GM12878 (cell line): ENCODE results near the gene TPR. TPM values are rescaled to one million over a fixed set of nuclear protein-coding genes. Genes with fewer than 3 reads are reported as not detected.

Source experiments
- ATAC-seq: fragments of 200-7000 bp; cut with Tn5 transposase; 3 replicates; pipeline ENCODE4 v1.9.1; 2020; ENCODE audit warnings: mild to moderate bottlenecking, moderate library complexity
- BruUV-seq: library from RNA; stranded (reverse); fragments of 400-500 nt; replicated peaks from 2 replicates; lab custom pipeline; 2021; lab: Mats Ljungman, UMichigan
- CTCF ChIA-PET: fragments of 300-600 bp; sonication (Branson Sonifier 250); formaldehyde crosslinking; extraction: SDS; loops from one replicate; lab custom pipeline; 2021; ENCODE audit warnings: inconsistent platforms; lab: Yijun Ruan, JAX
- POLR2A ChIA-PET: fragments of 350-600 bp; formaldehyde crosslinking; extraction: SDS; loops from one replicate; lab custom pipeline; 2021; ENCODE audit warnings: inconsistent platforms; lab: Charles Lee
- RAD21 ChIA-PET: fragments of 300-600 bp; sonication (Branson Sonifier 250); formaldehyde crosslinking; loops from one replicate; lab custom pipeline; 2023; ENCODE audit warnings: antibody characterized with exemption; ENCODE audit not compliant: unreplicated experiment; lab: Charles Lee
- SMC1A ChIA-PET: fragments of 300-600 bp; sonication (Branson Sonifier 250); formaldehyde crosslinking; loops from one replicate; lab custom pipeline; 2023; ENCODE audit not compliant: unreplicated experiment, uncharacterized antibody; lab: Charles Lee
- DNase-seq: peaks from one replicate; pipeline ENCODE4 v3.0.0-alpha.2; 2011; ENCODE audit warnings: low read depth, low spot score
- FAIRE-seq: peaks from 3 replicates; lab custom pipeline; 2011; peaks lifted over from hg19 to GRCh38; lab: Jason Lieb, UNC
- H2AFZ ChIP-seq: 2 replicates; pipeline ENCODE4 v1.6.0; 2011; ENCODE audit warnings: low read depth, low read length, control low read depth; ENCODE audit not compliant: control insufficient read depth
- H3K27ac ChIP-seq: 2 replicates; pipeline ENCODE4 v1.5.1; 2011; ENCODE audit warnings: control low read depth; ENCODE audit not compliant: control insufficient read depth, insufficient read depth
- H3K27me3 ChIP-seq, 2 experiments: replicated peaks in 1 of 2; 2 replicates each; pipeline versions ENCODE4 v1.6.0 to v1.6.1; 2011; ENCODE audit warnings: low read length in 1 of 2; ENCODE audit not compliant: control insufficient read depth in 2 of 2, insufficient read depth in 2 of 2
- H3K36me3 ChIP-seq, 2 experiments: 2 replicates each; pipeline ENCODE4 v1.5.1; 2011; ENCODE audit warnings: low read length in 1 of 2; ENCODE audit not compliant: control insufficient read depth in 2 of 2, insufficient read depth in 2 of 2
- H3K4me1 ChIP-seq: 2 replicates; pipeline ENCODE4 v1.6.1; 2011; ENCODE audit warnings: mild to moderate bottlenecking, low read length, moderate library complexity, mixed read lengths; ENCODE audit not compliant: control insufficient read depth, insufficient read depth
- H3K4me2 ChIP-seq: 2 replicates; pipeline ENCODE4 v1.6.0; 2011; ENCODE audit warnings: control low read depth; ENCODE audit not compliant: control insufficient read depth, insufficient read depth
- H3K4me3 ChIP-seq: fragments of 200-600 bp; sonication (generic); 2 replicates; pipeline ENCODE4 v1.5.1; 2016
- H3K79me2 ChIP-seq: 2 replicates; pipeline ENCODE4 v1.6.0; 2011; ENCODE audit warnings: low read length; ENCODE audit not compliant: control insufficient read depth, insufficient read depth
- H3K9ac ChIP-seq: 2 replicates; pipeline ENCODE4 v1.8.0; 2011; ENCODE audit warnings: low read length, control low read depth, mixed read lengths; ENCODE audit not compliant: control insufficient read depth, insufficient read depth
- H3K9me3 ChIP-seq: replicated peaks from 3 replicates; pipeline ENCODE4 v1.5.1; 2011; ENCODE audit warnings: mild to moderate bottlenecking, low read length; ENCODE audit not compliant: control insufficient read depth, insufficient read depth
- H4K20me1 ChIP-seq: 2 replicates; pipeline ENCODE4 v1.6.0; 2011; ENCODE audit not compliant: control insufficient read depth, insufficient read depth
- BCL3 ChIP-seq: IDR thresholded peaks from 2 replicates; pipeline ENCODE4 v1.6.1; 2011; ENCODE audit warnings: borderline replicate concordance, low read depth, mild to moderate bottlenecking, moderate library complexity, low read length; ENCODE audit not compliant: insufficient read depth, poor library complexity, severe bottlenecking
- GABPA ChIP-seq: IDR thresholded peaks from 2 replicates; pipeline ENCODE4 v1.6.1; 2014; ENCODE audit warnings: antibody characterized with exemption, low read depth, mild to moderate bottlenecking, inconsistent platforms
- KAT2A ChIP-seq: conservative IDR thresholded peaks from 2 replicates; pipeline ENCODE4 v1.6.1; 2011; ENCODE audit warnings: low read depth, low read length; ENCODE audit not compliant: control insufficient read depth
- KLF5 ChIP-seq: fragments of 450-650 bp; IDR thresholded peaks from 2 replicates; pipeline ENCODE4 v1.6.1; 2014; ENCODE audit warnings: mild to moderate bottlenecking; ENCODE audit not compliant: partially characterized antibody
- POLR2AphosphoS2 ChIP-seq: IDR thresholded peaks from 2 replicates; pipeline ENCODE4 v1.6.1; 2011; ENCODE audit warnings: low read depth, mild to moderate bottlenecking, low read length, improper control_type of control experiment, moderate library complexity
- SKIL ChIP-seq: fragments of 450-650 bp; IDR thresholded peaks from 2 replicates; pipeline ENCODE4 v1.6.1; 2017; ENCODE audit warnings: mild to moderate bottlenecking, low read depth, inconsistent platforms; ENCODE audit not compliant: poor library complexity, severe bottlenecking
- SPI1 ChIP-seq: IDR thresholded peaks from 2 replicates; pipeline ENCODE4 v1.6.1; 2011; ENCODE audit warnings: low read depth, mild to moderate bottlenecking, low read length, moderate library complexity, borderline replicate concordance; ENCODE audit not compliant: insufficient read depth
- SREBF1 ChIP-seq: IDR thresholded peaks from 2 replicates; pipeline ENCODE4 v1.6.1; 2012; ENCODE audit warnings: mild to moderate bottlenecking, low read length
- TCF12 ChIP-seq: IDR thresholded peaks from 2 replicates; pipeline ENCODE4 v1.6.1; 2011; ENCODE audit warnings: low read depth, mild to moderate bottlenecking, low read length
- USF2 ChIP-seq: IDR thresholded peaks from 2 replicates; pipeline ENCODE4 v1.6.1; 2011; ENCODE audit warnings: low read depth, low read length, improper control_type of control experiment, borderline replicate concordance
- WGBS: methylation state at CpG from one replicate; pipeline ENCODE4 v1.1.6; 2016; ENCODE audit warnings: low lambda C conversion rate; ENCODE audit not compliant: insufficient replicate concordance, insufficient coverage; ENCODE audit errors: missing lambda C conversion rate; 5-methylcytosine and 5-hydroxymethylcytosine counted together
- in situ Hi-C: fragments of 300-500 bp; cut with MboI; formaldehyde crosslinking; loops from 9 replicates; pipeline ENCODE4 v1.14.3; 2018; ENCODE audit warnings: mixed read lengths
- intact Hi-C: fragments of 100-400 bp; cut with micrococcal nuclease; formaldehyde crosslinking; loops from one replicate; pipeline ENCODE4 v1.14.2; 2022; ENCODE audit not compliant: unreplicated experiment
- polyA plus RNA-seq, 11 experiments: library from polyadenylated mRNA; depleted of rRNA in 4 of 11; unstranded in 6 of 11; stranded (reverse) in 5 of 11; fragments of >200 nt; fragmentation: Nextera tagmentation in 4 of 11; fragmentation: Illumina TruSeq in 1 of 11; extraction: Ambion mirVana in 4 of 11; extraction: Trizol in 1 of 11; gene quantifications; 1 replicate in 1 of 11; 2 replicates in 10 of 11; pipeline versions ENCODE4 v1.2.1 to v1.2.3, GENCODE V29; 2011 to 2016; ENCODE audit warnings: inconsistent platforms in 2 of 11, missing spikeins in 2 of 11, low read depth in 1 of 11
- total RNA-seq, 4 experiments: library from RNA; depleted of rRNA in 3 of 4; stranded (reverse); fragments of >200 nt in 3 of 4; fragmentation: Illumina TruSeq in 1 of 4; extraction: Trizol in 1 of 4; gene quantifications; 2 replicates each; pipeline versions ENCODE4 v1.2.1 to v1.2.3, GENCODE V29; 2013 to 2021

The TPR gene
- total and polyA plus RNA-seq, 10 of the 15 experiments (the other 5 are each of a cell fraction or from before 2014, with no cell fraction given) = 30.9 to 122 (median 92.2) TPM

GRCh38 chr1:186302381-186302920 is 72.6 kb downstream of the TPR start:
- TF ChIP-seq USF2 (no peak), TCF12 (no peak), SREBF1 (no peak), BCL3 (no peak), POLR2AphosphoS2 (no peak), KLF5 (no peak), KAT2A (no peak), GABPA (no peak), SKIL (no peak), SPI1 (no peak)
- POLR2A ChIA-PET = no interaction called here
- SMC1A ChIA-PET = no interaction called here
- CTCF ChIA-PET = interaction anchor here (0.7 to 2.5 kb wide), 2 partner anchors 18 to 60 kb away, joined by 3 to 8 read pairs; no protein-coding TSS in a partner anchor
- no peaks in the 10 kb centered on the region for H3K9me3 ChIP-seq
- no peak overlapping the region for H2AFZ ChIP-seq
- no peak overlapping the region for H3K4me2 ChIP-seq
- ATAC-seq = no peak
- no peaks in the 10 kb centered on the region for H3K27me3 ChIP-seq
- RAD21 ChIA-PET = no interaction called here
- FAIRE-seq = no peak
- in situ Hi-C loops (no loop called here), intact Hi-C loops (loop anchor here (10.0 kb wide), 1 partner anchor 682 kb away; no protein-coding TSS in a partner anchor)
- H3K27ac ChIP-seq = no peak overlapping the region
- no TSS peak for BruUV-seq
- H3K79me2 ChIP-seq = no peaks in the 10 kb centered on the region
- DNase-seq = no peak
- H3K9ac ChIP-seq = no peak overlapping the region
- H3K36me3 ChIP-seq = no peaks in the 10 kb centered on the region
- no peaks in the 10 kb centered on the region for H4K20me1 ChIP-seq
- 82% methylated on average over 3 of the region's 3 CpGs for WGBS
- no peak overlapping the region for H3K4me3 ChIP-seq
- H3K4me1 ChIP-seq = no peaks in the 10 kb centered on the region
